H1 (cell line): ENCODE results near the gene EPHA6. TPM values are rescaled to one million over a fixed set of nuclear protein-coding genes. Genes with fewer than 3 reads are reported as not detected.

Experiments
- ASH2L ChIP-seq: fragments of 200-600, 300-600 bp; sonication (generic); IDR thresholded peaks from one replicate; pipeline ENCODE4 v1.7.1; 2017; ENCODE audit warnings: low read length
- BACH1 ChIP-seq: IDR thresholded peaks from 2 replicates; pipeline ENCODE4 v1.6.1; 2012; ENCODE audit warnings: low read length, improper control_type of control experiment
- BRCA1 ChIP-seq: IDR thresholded peaks from 2 replicates; pipeline ENCODE4 v1.6.1; 2012; ENCODE audit warnings: low read depth, low read length, improper control_type of control experiment
- JUND ChIP-seq: IDR thresholded peaks from 2 replicates; pipeline ENCODE4 v1.6.1; 2011; ENCODE audit warnings: mild to moderate bottlenecking, improper control_type of control experiment, low read length
- POLR2AphosphoS5 ChIP-seq: IDR thresholded peaks from 2 replicates; pipeline ENCODE4 v1.6.1; 2011; ENCODE audit warnings: low read depth, low read length
- RXRA ChIP-seq: IDR thresholded peaks from 2 replicates; pipeline ENCODE4 v1.6.1; 2011; ENCODE audit warnings: low read depth, mild to moderate bottlenecking, low read length, moderate library complexity; ENCODE audit not compliant: insufficient read depth
- TEAD4 ChIP-seq: IDR thresholded peaks from 2 replicates; pipeline ENCODE4 v1.6.1; 2012; ENCODE audit warnings: low read depth, low read length, inconsistent platforms, mixed read lengths
- polyA plus RNA-seq, 7 experiments: library from polyadenylated mRNA; depleted of rRNA in 3 of 7; stranded (reverse) in 5 of 7; unstranded in 2 of 7; fragments of >200 nt in 5 of 7; fragments of 200-250 nt in 2 of 7; gene quantifications; 1 replicate in 5 of 7; 2 replicates in 1 of 7; 4 replicates in 1 of 7; pipeline versions ENCODE4 v1.2.1 to v1.2.3, GENCODE V29; 2011 to 2013; ENCODE audit warnings: missing spikeins in 2 of 7, mixed read lengths in 2 of 7
- total RNA-seq: library from RNA; stranded (reverse); fragmentation: NEBNext Ultra II Directional; extraction: Animal tissue kit (Norgen Biotek cat#: 25700); gene quantifications from 2 replicates; pipeline ENCODE4 v1.2.1, GENCODE V29; 2021
- TF ChIP-seq, protein P1 (sequence below): fragments of 300-600 bp; sonication (generic); IDR thresholded peaks from 2 replicates; pipeline ENCODE4 v1.7.1; 2012; ENCODE audit warnings: low read length, moderate library complexity, mild to moderate bottlenecking, inconsistent platforms; ENCODE audit not compliant: insufficient replicate concordance

The EPHA6 gene
- total and polyA plus RNA-seq, 2 of the 8 experiments (the other 6 are each of a cell fraction or from before 2014, with no cell fraction given): 0.83 to 3.2 TPM

DNA sequence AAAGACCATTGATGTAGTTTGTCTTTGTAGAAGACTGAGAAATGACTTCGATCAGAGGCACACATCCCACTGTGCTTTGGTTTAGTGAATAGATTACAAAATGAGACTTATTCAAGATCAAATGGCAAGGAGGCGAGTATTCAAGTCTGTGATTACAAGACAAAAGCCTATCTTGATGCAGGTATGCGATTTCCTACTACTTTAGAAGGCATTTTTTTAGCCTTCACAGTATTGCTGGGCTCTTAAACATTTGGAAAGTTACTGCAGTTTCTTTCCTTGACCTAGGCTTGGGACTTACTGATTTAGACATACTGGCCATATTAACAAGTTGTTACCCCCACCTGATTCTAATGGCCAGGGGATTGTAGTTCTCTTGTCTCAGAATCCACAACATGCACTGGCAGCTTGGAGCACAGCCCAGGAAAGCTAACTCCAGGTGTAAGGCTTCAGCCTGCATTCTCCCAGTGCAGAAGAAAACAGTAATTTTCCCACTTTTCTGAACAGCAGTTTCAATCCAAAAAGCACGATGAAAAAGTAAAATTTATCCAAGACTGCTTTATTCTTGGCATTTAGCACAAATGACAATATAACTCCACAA, 311.6 kb downstream of the EPHA6 start (continued):
- TF ChIP-seq, protein P1, sequence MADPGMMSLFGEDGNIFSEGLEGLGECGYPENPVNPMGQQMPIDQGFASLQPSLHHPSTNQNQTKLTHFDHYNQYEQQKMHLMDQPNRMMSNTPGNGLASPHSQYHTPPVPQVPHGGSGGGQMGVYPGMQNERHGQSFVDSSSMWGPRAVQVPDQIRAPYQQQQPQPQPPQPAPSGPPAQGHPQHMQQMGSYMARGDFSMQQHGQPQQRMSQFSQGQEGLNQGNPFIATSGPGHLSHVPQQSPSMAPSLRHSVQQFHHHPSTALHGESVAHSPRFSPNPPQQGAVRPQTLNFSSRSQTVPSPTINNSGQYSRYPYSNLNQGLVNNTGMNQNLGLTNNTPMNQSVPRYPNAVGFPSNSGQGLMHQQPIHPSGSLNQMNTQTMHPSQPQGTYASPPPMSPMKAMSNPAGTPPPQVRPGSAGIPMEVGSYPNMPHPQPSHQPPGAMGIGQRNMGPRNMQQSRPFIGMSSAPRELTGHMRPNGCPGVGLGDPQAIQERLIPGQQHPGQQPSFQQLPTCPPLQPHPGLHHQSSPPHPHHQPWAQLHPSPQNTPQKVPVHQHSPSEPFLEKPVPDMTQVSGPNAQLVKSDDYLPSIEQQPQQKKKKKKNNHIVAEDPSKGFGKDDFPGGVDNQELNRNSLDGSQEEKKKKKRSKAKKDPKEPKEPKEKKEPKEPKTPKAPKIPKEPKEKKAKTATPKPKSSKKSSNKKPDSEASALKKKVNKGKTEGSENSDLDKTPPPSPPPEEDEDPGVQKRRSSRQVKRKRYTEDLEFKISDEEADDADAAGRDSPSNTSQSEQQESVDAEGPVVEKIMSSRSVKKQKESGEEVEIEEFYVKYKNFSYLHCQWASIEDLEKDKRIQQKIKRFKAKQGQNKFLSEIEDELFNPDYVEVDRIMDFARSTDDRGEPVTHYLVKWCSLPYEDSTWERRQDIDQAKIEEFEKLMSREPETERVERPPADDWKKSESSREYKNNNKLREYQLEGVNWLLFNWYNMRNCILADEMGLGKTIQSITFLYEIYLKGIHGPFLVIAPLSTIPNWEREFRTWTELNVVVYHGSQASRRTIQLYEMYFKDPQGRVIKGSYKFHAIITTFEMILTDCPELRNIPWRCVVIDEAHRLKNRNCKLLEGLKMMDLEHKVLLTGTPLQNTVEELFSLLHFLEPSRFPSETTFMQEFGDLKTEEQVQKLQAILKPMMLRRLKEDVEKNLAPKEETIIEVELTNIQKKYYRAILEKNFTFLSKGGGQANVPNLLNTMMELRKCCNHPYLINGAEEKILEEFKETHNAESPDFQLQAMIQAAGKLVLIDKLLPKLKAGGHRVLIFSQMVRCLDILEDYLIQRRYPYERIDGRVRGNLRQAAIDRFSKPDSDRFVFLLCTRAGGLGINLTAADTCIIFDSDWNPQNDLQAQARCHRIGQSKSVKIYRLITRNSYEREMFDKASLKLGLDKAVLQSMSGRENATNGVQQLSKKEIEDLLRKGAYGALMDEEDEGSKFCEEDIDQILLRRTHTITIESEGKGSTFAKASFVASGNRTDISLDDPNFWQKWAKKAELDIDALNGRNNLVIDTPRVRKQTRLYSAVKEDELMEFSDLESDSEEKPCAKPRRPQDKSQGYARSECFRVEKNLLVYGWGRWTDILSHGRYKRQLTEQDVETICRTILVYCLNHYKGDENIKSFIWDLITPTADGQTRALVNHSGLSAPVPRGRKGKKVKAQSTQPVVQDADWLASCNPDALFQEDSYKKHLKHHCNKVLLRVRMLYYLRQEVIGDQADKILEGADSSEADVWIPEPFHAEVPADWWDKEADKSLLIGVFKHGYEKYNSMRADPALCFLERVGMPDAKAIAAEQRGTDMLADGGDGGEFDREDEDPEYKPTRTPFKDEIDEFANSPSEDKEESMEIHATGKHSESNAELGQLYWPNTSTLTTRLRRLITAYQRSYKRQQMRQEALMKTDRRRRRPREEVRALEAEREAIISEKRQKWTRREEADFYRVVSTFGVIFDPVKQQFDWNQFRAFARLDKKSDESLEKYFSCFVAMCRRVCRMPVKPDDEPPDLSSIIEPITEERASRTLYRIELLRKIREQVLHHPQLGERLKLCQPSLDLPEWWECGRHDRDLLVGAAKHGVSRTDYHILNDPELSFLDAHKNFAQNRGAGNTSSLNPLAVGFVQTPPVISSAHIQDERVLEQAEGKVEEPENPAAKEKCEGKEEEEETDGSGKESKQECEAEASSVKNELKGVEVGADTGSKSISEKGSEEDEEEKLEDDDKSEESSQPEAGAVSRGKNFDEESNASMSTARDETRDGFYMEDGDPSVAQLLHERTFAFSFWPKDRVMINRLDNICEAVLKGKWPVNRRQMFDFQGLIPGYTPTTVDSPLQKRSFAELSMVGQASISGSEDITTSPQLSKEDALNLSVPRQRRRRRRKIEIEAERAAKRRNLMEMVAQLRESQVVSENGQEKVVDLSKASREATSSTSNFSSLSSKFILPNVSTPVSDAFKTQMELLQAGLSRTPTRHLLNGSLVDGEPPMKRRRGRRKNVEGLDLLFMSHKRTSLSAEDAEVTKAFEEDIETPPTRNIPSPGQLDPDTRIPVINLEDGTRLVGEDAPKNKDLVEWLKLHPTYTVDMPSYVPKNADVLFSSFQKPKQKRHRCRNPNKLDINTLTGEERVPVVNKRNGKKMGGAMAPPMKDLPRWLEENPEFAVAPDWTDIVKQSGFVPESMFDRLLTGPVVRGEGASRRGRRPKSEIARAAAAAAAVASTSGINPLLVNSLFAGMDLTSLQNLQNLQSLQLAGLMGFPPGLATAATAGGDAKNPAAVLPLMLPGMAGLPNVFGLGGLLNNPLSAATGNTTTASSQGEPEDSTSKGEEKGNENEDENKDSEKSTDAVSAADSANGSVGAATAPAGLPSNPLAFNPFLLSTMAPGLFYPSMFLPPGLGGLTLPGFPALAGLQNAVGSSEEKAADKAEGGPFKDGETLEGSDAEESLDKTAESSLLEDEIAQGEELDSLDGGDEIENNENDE: peak; percentile 83
- TF ChIP-seq JUND: no peak
- no peak for TF ChIP-seq BRCA1
- TF ChIP-seq TEAD4: peak; percentile 49; the same call in 1 of the 2 replicates
- TF ChIP-seq ASH2L: peak; percentile 39
- TF ChIP-seq RXRA: no peak
- TF ChIP-seq BACH1: no peak
- TF ChIP-seq POLR2AphosphoS5: no peak
